K562 (cell line): ENCODE data around the gene PUSL1. TPM values are rescaled to one million over a fixed set of nuclear protein-coding genes. Genes with fewer than 3 reads are reported as not detected.

Source experiments
- ATAC-seq: fragments of 200-7000 bp; cut with Tn5 transposase; 3 replicates; pipeline ENCODE4 v1.9.1; 2020; ENCODE audit warnings: moderate library complexity
- BruUV-seq: library from RNA; stranded (reverse); fragments of 400-500 nt; replicated peaks from 2 replicates; lab custom pipeline; 2021; lab: Mats Ljungman, UMichigan
- CTCF ChIA-PET: fragments of 300-600 bp; formaldehyde crosslinking; extraction: SDS; loops from one replicate; lab custom pipeline; 2021; ENCODE audit warnings: low intra/inter-chr PET ratio; lab: Yijun Ruan, JAX
- POLR2A ChIA-PET: fragments of 300-600, 350-650 bp; sonication (Branson Sonifier 250); formaldehyde crosslinking; extraction: SDS; loops from one replicate; lab custom pipeline; 2021; ENCODE audit warnings: antibody characterized with exemption, inconsistent platforms; lab: Yijun Ruan, JAX
- DNase-seq, 4 experiments: peaks; one replicate each; pipeline versions ENCODE4 v3.0.0 to v3.0.0-alpha.2; 2011 to 2018; ENCODE audit warnings: low spot score in 3 of 4, mixed read lengths in 3 of 4; ENCODE audit errors: extremely low read depth in 1 of 4
- FAIRE-seq: peaks from 2 replicates; lab custom pipeline; 2011; peaks lifted over from hg19 to GRCh38; lab: Jason Lieb, UNC
- H2AFZ ChIP-seq: 2 replicates; pipeline ENCODE4 v1.6.0; 2011; ENCODE audit warnings: low read depth, low read length, control low read depth, inconsistent platforms
- H3K27ac ChIP-seq: fragments of 200-600 bp; 3 replicates; pipeline ENCODE4 v1.8.0; 2011; ENCODE audit warnings: low read depth, mild to moderate bottlenecking, control low read depth, inconsistent platforms, low read length, moderate library complexity, mixed read lengths; ENCODE audit errors: extremely low read depth
- H3K27me3 ChIP-seq, 2 experiments: fragments of 300-600 bp in 1 of 2; 2 replicates in 1 of 2; 3 replicates in 1 of 2; pipeline versions ENCODE4 v1.6.0 to v1.8.0; 2011; ENCODE audit warnings: inconsistent platforms in 2 of 2, low read length in 2 of 2, mild to moderate bottlenecking in 1 of 2, mixed read lengths in 1 of 2, moderate library complexity in 1 of 2; ENCODE audit not compliant: control insufficient read depth in 2 of 2, insufficient read depth in 2 of 2
- H3K36me3 ChIP-seq: fragments of 300-600 bp; 3 replicates; pipeline ENCODE4 v1.8.0; 2011; ENCODE audit warnings: mild to moderate bottlenecking, low read length, inconsistent platforms; ENCODE audit not compliant: control insufficient read depth, insufficient read depth
- H3K4me1 ChIP-seq, 2 experiments: fragments of 200-600 bp in 1 of 2; replicated peaks in 1 of 2; 2 replicates in 1 of 2; 3 replicates in 1 of 2; pipeline versions ENCODE4 v1.5.1 to v1.8.0; 2011; ENCODE audit warnings: inconsistent platforms in 2 of 2, low read length in 2 of 2, mild to moderate bottlenecking in 1 of 2, mixed read lengths in 1 of 2, moderate library complexity in 1 of 2; ENCODE audit not compliant: control insufficient read depth in 2 of 2, insufficient read depth in 2 of 2
- H3K4me2 ChIP-seq: 2 replicates; pipeline ENCODE4 v1.6.1; 2011; ENCODE audit warnings: low read length, control low read depth, inconsistent platforms, mixed read lengths; ENCODE audit not compliant: insufficient read depth
- H3K4me3 ChIP-seq: fragments of 200-600 bp; sonication (generic), shearing (Covaris generic); 2 replicates; pipeline ENCODE4 v1.5.1; 2016; ENCODE audit warnings: control low read depth, inconsistent platforms
- H3K79me2 ChIP-seq: fragments of 200-600 bp; 3 replicates; pipeline ENCODE4 v1.8.0; 2011; ENCODE audit warnings: low read length, inconsistent platforms; ENCODE audit not compliant: control insufficient read depth, insufficient read depth
- H3K9ac ChIP-seq, 2 experiments: 2 replicates each; pipeline versions ENCODE4 v1.6.0 to v1.6.1; 2011; ENCODE audit warnings: low read depth in 2 of 2, low read length in 2 of 2, control low read depth in 1 of 2, inconsistent platforms in 1 of 2, mild to moderate bottlenecking in 1 of 2, mixed read lengths in 1 of 2; ENCODE audit not compliant: insufficient read depth in 1 of 2
- H3K9me1 ChIP-seq: one replicate; pipeline ENCODE4 v1.6.0; 2011; ENCODE audit warnings: inconsistent platforms, mild to moderate bottlenecking, low read length, moderate library complexity; ENCODE audit not compliant: control insufficient read depth, insufficient read depth
- H3K9me3 ChIP-seq: replicated peaks from 2 replicates; pipeline ENCODE4 v1.5.1; 2011; ENCODE audit warnings: low read depth, low read length, inconsistent platforms; ENCODE audit not compliant: control insufficient read depth, insufficient read depth
- H4K20me1 ChIP-seq: replicated peaks from 2 replicates; pipeline ENCODE4 v1.6.1; 2011; ENCODE audit warnings: low read length, inconsistent platforms, mixed read lengths; ENCODE audit not compliant: control insufficient read depth, insufficient read depth
- ASH1L ChIP-seq: fragments of 450-650 bp; IDR thresholded peaks from 2 replicates; pipeline ENCODE4 v1.6.1; 2018; ENCODE audit warnings: borderline replicate concordance, mild to moderate bottlenecking, low read depth; ENCODE audit not compliant: partially characterized antibody
- COPS2 ChIP-seq: fragments of 450-650 bp; conservative IDR thresholded peaks from 2 replicates; pipeline ENCODE4 v1.6.1; 2016; ENCODE audit warnings: mild to moderate bottlenecking, moderate library complexity
- GATA2 ChIP-seq: sonication (generic); formaldehyde crosslinking; IDR thresholded peaks from 2 replicates; pipeline ENCODE4 v1.4.0; 2020; ENCODE audit warnings: mild to moderate bottlenecking, missing genetic modification reagents
- HDGF ChIP-seq: fragments of 450-650 bp; IDR thresholded peaks from 2 replicates; pipeline ENCODE4 v1.6.1; 2016
- KLF1 ChIP-seq: fragments of 450-650 bp; IDR thresholded peaks from 2 replicates; pipeline ENCODE4 v1.6.1; 2016; ENCODE audit warnings: missing genetic modification characterization, missing compliant biosample characterization
- L3MBTL2 ChIP-seq: fragments of 450-650 bp; IDR thresholded peaks from 2 replicates; pipeline ENCODE4 v1.6.1; 2016; ENCODE audit warnings: mild to moderate bottlenecking, moderate library complexity
- MAZ ChIP-seq, 2 experiments: fragments of 450-650 bp in 1 of 2; sonication (generic) in 1 of 2; formaldehyde crosslinking; IDR thresholded peaks in 1 of 2; conservative IDR thresholded peaks in 1 of 2; 2 replicates each; pipeline versions ENCODE4 v1.4.0 to v1.5.0; 2020; ENCODE audit warnings: mild to moderate bottlenecking in 1 of 2, missing genetic modification reagents in 1 of 2
- MYNN ChIP-seq, 2 experiments: sonication (generic); formaldehyde crosslinking in 1 of 2; IDR thresholded peaks; 2 replicates each; pipeline versions ENCODE4 v1.5.0 to v1.6.1; 2016 to 2020; ENCODE audit warnings: antibody characterized with exemption in 1 of 2, missing genetic modification reagents in 1 of 2
- PHB ChIP-seq: fragments of 250-450 bp; sonication (Bioruptor Pico); IDR thresholded peaks from 2 replicates; pipeline ENCODE4 v1.5.0; 2021
- PPARD ChIP-seq: fragments of 250-450 bp; sonication (Bioruptor Pico); IDR thresholded peaks from 2 replicates; pipeline ENCODE4 v1.8.0; 2022; ENCODE audit warnings: inconsistent platforms, mild to moderate bottlenecking, moderate library complexity
- PREB ChIP-seq: sonication (generic); formaldehyde crosslinking; IDR thresholded peaks from 2 replicates; pipeline ENCODE4 v1.8.1; 2023; ENCODE audit warnings: mild to moderate bottlenecking, missing genetic modification reagents
- PTRF ChIP-seq: fragments of 450-650 bp; IDR thresholded peaks from 2 replicates; pipeline ENCODE4 v1.6.1; 2016; ENCODE audit warnings: mild to moderate bottlenecking, missing genetic modification characterization, missing compliant biosample characterization
- RAD51 ChIP-seq: fragments of 450-650 bp; IDR thresholded peaks from 2 replicates; pipeline ENCODE4 v1.7.1; 2016; ENCODE audit warnings: low read depth, mild to moderate bottlenecking, borderline replicate concordance
- RCOR1 ChIP-seq, 2 experiments: IDR thresholded peaks; 2 replicates each; pipeline ENCODE4 v1.6.1; 2012; ENCODE audit warnings: low read depth in 2 of 2, low read length in 2 of 2, borderline replicate concordance in 1 of 2, improper control_type of control experiment in 1 of 2
- SETDB1 ChIP-seq: IDR thresholded peaks from one replicate; pipeline ENCODE4 v1.6.1; 2012; ENCODE audit warnings: low read length, control low read depth, inconsistent platforms
- TAF1 ChIP-seq: IDR thresholded peaks from 2 replicates; pipeline ENCODE4 v1.6.1; 2011; ENCODE audit warnings: mild to moderate bottlenecking, low read length, moderate library complexity; ENCODE audit not compliant: insufficient read depth, control insufficient read depth, severe bottlenecking; ENCODE audit errors: extremely low read depth
- TBP ChIP-seq: optimal IDR thresholded peaks from 2 replicates; pipeline ENCODE3; 2011; ENCODE audit warnings: low read depth, low read length, improper control_type of control experiment
- U2AF2 ChIP-seq: fragments of 200-400 bp; formaldehyde crosslinking; optimal IDR thresholded peaks from 2 replicates; pipeline ENCODE3; 2017; ENCODE audit warnings: low read depth, mild to moderate bottlenecking, low read length
- USF1 ChIP-seq: sonication (generic); formaldehyde crosslinking; IDR thresholded peaks from 2 replicates; pipeline ENCODE4 v1.9.0; 2022; ENCODE audit warnings: mild to moderate bottlenecking, missing genetic modification reagents
- USF2 ChIP-seq: sonication (generic); formaldehyde crosslinking; IDR thresholded peaks from 2 replicates; pipeline ENCODE4 v1.5.0; 2020; ENCODE audit warnings: missing genetic modification reagents
- WGBS: fragments of 100-300 bp; shearing (Covaris generic); methylation state at CpG from one replicate; pipeline ENCODE4 v1.1.6; 2016; ENCODE audit warnings: low coverage, mixed read lengths; ENCODE audit not compliant: insufficient coverage; ENCODE audit errors: missing lambda C conversion rate; 5-methylcytosine and 5-hydroxymethylcytosine counted together
- in situ Hi-C: fragments of 300-500 bp; cut with MboI; formaldehyde crosslinking; loops from 4 replicates; pipeline ENCODE4 v1.15.0; 2018; ENCODE audit warnings: inconsistent platforms, mixed read lengths
- intact Hi-C: fragments of 100-400 bp; cut with micrococcal nuclease; formaldehyde crosslinking; loops from 2 replicates; pipeline ENCODE4 v1.14.2; 2022
- polyA plus RNA-seq, 8 experiments: library from polyadenylated mRNA; depleted of rRNA in 4 of 8; stranded (reverse) in 5 of 8; unstranded in 3 of 8; fragments of >200 nt; fragmentation: Nextera tagmentation in 2 of 8; fragmentation: Illumina TruSeq in 1 of 8; extraction: Ambion mirVana in 2 of 8; extraction: Trizol in 1 of 8; gene quantifications; 2 replicates each; pipeline versions ENCODE4 v1.2.1 to v1.2.3, GENCODE V29; 2011 to 2014; ENCODE audit warnings: inconsistent platforms in 1 of 8, missing spikeins in 1 of 8
- total RNA-seq, 7 experiments: library from RNA; depleted of rRNA in 6 of 7; stranded (reverse); fragments of >200 nt in 6 of 7; fragmentation: Illumina TruSeq in 2 of 7; extraction: Trizol in 2 of 7; gene quantifications; 2 replicates each; pipeline versions ENCODE4 v1.2.1 to v1.2.3, GENCODE V29; 2011 to 2021; ENCODE audit warnings: low replicate concordance in 1 of 7

The PUSL1 gene
- total and polyA plus RNA-seq, 9 of the 15 experiments (the other 6 are each of a cell fraction or from before 2014, with no cell fraction given) = 0.62 to 86.9 (median 13.6) TPM

GRCh38 chr1:1358433-1359271 lies 50.3 kb downstream of the PUSL1 start, which contains the start of gene MXRA8:
MXRA8 (minus strand) TSS chr1:1358555; CDS start chr1:1358504, 51 bp downstream.
- in situ Hi-C loops = no loop called here
- Histone ChIP-seq H3K4me2 (peak within 1 kb of the TSS; percentile 71), H3K27me3 (no peaks in the 10 kb centered on the region; a peak in 1 of 5 replicates), H3K79me2 (peaks cover 10% of the 10 kb centered on the region; the same call in 2 of the 3 replicates), H2AFZ (peak within 1 kb of the TSS; percentile 99), H3K36me3 (no peaks in the 10 kb centered on the region), H3K27ac (peak within 1 kb of the TSS; percentile 74), H4K20me1 (no peaks in the 10 kb centered on the region), H3K9me3 (0 out of 2 replicates have a peak, but pooled peaks cover 2% of the 10 kb centered on the region), H3K9me1 (no peaks in the 10 kb centered on the region), H3K9ac (peak within 1 kb of the TSS; percentile 74 to 89), H3K4me1 (peaks cover 19 to 79% of the 10 kb centered on the region in 2 experiments), H3K4me3 (peak within 1 kb of the TSS; percentile 33)
- CTCF ChIA-PET = no interaction called here
- DNase-seq = peak; percentile 92 to 96 (median 94)
- BruUV-seq = no TSS peak
- intact Hi-C loops = no loop called here
- POLR2A ChIA-PET = interaction anchor here (1.0 to 1.1 kb wide), 2 partner anchors 12 to 18 kb away, joined by 5 read pairs; no protein-coding TSS in a partner anchor
- peak; percentile 93 for ATAC-seq
- 27% methylated on average over 29 of the region's 29 CpGs for WGBS
- peak; percentile 96 for FAIRE-seq
- no peak for TF ChIP-seq MYNN (IDR thresholded peaks at IDR 0.05)
- no peak for TF ChIP-seq MYNN (CRISPR knock-in tag; IDR thresholded peaks at IDR 0.05)
- peak; percentile 43 for TF ChIP-seq TAF1
- peak; percentile 88 for TF ChIP-seq USF2 (CRISPR knock-in tag)
- TF ChIP-seq HDGF = peak; percentile 29; the same call in 1 of the 2 replicates
- TF ChIP-seq U2AF2 = no peak
- TF ChIP-seq SETDB1 = no peak
- no peak for TF ChIP-seq ASH1L
- no peak for TF ChIP-seq PREB
- TF ChIP-seq KLF1 (tag) = peak; percentile 86
- peak; percentile 85 for TF ChIP-seq USF1
- TF ChIP-seq PPARD = no peak
- no peak for TF ChIP-seq COPS2
- peak; percentile 96 for TF ChIP-seq RAD51
- TF ChIP-seq GATA2 (CRISPR knock-in tag) = no peak
- peak; percentile 45 to 58; a peak in 3 of 4 replicates for TF ChIP-seq MAZ (CRISPR knock-in tag; conservative IDR thresholded peaks at IDR 0.05 in 1 of 2, IDR thresholded peaks at IDR 0.05 in 1 of 2)
- peak; percentile 16 for TF ChIP-seq TBP
- TF ChIP-seq PTRF (tag) = no peak
- TF ChIP-seq PHB = no peak
- peak; percentile 79 for TF ChIP-seq L3MBTL2
- no peak for TF ChIP-seq RCOR1 (IDR thresholded peaks at IDR 0.05; ENCODE audit: borderline replicate concordance in 1 of 2, low read depth in 2 of 2, low read length in 2 of 2)
